T-helper 9 cell (primary cell): ENCODE data around the gene ZBTB7A.

Experiments
- DNase-seq: peaks from one replicate; pipeline ENCODE4 v3.0.0-alpha.2; 2020

The ZBTB7A gene

DNA sequence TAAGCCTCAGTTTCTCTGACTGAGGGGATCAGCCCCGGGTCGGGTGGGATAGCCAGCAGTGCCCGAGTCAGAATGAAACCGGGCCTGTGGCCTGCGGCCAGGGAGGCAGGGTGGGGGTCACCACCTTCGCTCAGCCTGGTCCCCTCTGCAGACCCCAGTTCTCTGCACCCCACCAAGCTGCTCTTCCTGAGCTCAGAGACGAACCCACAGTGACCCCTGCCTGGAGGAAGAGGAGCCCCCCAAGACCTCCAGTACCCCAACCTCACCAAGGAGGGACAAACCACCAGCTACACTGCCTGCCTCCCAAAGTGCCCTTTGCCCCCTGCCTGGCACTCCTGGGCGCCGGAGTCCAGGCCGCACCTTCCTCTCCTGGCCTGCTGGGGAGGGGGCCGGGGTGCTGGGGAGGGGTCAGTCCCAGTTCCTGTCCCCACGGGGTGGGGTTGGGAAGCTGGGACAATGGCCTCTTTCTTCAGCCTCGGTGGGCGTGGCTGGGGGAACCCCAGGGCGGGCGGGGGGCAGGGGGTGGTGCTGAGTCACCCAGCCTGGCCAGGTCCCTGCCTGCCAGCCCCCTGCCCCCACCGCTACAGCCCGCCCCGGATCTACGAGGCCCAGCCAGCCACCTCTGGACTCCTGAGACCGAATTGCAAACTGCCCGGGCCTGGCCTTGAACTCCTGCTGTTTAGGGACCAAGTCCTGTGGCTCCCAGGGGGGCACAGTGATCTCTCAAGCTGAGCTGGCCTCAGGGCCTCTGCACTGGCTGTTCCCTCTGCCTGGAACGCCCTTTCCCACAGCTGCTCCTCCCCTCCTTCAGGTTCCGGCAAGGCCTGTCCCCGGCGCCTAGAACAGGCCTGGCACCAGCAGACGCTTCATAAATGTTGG, 14.3 kb downstream of the ZBTB7A start:
- no peak for DNase-seq

DNA sequence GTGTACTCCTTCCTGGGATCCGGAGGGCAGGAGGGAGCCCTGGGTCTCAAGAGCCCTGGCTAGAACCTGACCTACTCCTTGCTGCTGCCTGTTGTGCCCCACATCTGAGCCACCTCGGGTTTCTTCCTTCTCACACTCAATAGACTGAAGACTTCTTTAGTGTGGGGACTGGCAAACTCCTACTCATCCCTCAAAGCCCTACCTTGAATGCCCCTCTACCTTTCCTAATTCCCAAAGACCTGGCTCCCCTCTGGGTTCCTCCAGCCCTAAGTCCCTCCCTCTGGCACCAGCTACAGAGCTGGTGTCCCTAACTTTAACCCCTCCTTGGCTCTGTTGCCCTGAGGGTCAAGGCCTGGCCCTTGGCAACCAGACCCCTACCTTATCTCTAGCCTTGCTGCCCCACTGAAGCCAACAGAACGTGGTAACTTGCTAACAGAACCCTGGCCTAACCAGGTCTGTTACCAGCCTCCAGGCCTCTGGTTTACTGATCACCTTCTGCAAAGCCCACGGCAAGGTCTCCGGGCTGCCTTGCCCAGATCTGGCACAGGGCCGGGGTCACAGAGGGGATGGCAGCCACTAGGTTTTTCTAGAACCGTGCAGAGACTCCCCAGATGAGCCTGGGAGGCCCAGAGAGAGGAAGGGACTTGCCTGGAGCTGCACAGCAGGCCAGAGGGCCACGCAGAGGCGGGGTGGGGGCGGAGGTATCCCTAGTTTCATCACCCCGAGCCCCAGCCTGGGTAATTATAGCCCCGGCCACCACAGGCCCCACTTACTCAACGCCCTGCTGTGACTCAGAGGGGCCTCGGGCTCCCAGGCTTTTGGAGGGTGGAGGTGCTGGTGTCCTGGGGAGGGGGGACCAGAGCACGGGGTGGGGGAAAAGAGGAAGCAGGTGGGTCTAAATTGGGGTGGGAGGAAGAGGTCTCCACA, 15.3 kb downstream of the ZBTB7A start:
- no peak for DNase-seq

DNA sequence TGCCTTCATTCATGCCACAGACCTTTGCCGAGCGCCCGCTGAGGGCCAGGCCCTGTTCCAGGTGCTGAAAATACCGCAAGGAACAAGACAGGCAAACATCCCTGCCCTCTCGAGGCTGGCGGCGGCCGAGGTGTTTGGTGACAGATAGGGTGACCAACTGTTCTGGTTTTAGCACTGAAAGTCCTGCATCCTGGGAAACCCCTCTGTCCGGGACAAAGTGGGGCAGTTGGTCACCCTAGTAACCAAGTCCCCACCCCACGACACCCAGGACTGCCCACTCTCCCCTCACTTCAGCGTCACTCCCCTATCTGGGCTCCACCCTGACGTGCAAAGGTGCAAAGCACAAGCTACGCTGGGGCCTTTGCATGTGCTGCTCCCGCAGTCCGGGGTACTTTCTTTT, 17.3 kb downstream of the ZBTB7A start:
- DNase-seq: no peak

DNA sequence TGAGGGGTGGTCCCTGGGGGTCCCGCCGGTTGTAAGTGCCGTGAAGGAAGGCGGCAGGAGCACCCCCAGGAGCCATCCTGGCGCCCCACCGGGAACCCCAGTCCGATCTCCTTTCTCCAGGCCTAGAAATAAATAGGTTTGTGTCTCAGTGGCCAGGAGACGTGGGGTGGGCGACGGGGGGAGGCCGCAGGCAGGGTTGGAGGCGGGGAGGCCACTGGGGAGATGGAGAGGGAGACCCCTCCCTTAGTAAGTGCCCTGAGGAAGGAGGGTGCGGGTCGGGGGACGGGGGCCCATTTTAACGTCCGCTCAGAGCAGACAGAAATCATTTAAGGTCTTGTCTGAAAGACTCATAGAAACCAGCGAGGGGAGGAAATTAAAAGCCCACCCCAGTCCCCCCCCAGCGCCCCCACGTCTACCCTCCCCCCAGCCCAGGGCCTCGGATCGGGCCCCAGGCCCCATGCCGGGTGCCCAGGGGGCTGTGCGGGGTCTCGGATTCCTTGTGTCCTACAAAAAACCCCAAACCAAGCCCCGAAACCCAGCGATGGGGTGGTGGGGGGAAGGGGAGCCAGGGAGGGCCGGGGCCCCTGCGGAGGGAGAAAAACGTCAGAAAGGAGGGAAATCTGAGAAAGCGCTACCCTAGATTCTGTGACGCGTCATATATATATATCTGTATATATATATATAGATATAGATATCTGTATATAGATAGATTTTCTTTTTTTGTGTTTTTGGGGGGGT, 19.6 kb downstream of the ZBTB7A start:
- DNase-seq: no peak

DNA sequence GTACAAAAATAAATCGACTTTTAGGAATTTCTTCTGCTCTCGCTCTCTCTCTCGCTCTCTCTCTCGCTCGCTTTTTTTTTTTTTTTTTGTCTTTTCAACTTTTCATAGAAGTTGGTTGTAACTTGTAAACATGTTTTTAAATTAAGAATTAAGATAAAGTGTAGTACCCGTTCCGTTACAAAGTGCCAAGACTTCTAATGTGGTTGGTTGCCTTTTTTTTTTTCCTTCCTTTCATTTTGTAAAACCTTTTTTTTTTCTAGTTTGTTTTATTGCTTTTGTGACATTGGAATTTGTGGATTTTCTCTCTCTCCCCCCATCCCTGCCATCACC, 20.4 kb downstream of the ZBTB7A start:
- DNase-seq: no peak

DNA sequence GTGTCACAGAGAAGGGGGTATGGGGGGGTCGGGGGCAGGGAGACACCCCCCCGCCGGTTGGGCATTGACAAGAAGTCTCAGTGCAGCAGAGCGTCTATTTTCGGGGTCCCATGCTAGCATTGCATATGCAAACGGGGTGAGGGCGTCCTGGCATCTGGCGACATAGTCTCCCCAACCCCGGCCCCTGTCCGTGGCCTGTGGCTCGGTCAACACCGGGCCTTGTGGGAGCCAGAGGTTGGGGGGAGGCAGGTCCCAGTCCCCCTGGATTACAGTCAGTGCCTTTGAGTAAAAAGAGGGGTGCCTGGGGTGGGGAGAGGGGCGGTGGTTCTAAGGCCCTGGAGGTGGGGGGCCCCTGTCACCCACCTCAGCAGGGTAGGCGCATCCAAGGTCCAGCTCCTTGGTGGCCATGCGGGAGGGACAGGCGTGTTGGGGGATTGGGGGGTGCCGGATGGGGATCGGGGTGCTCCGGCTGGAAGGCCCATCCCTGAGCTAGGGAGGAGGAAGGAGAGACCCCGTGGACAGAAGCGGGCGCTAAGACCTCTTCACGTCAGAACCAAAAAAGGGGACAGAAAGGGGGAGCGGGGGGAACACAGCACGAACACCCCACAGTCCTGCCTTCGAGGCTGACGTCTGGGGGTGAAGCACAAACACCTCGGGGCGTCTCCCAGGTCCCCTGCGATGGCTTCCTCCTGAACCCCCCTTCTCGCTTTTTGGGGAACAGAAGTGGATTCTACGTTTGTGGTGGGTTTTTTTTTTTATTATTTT, 20.9 kb downstream of the ZBTB7A start:
- no peak for DNase-seq

DNA sequence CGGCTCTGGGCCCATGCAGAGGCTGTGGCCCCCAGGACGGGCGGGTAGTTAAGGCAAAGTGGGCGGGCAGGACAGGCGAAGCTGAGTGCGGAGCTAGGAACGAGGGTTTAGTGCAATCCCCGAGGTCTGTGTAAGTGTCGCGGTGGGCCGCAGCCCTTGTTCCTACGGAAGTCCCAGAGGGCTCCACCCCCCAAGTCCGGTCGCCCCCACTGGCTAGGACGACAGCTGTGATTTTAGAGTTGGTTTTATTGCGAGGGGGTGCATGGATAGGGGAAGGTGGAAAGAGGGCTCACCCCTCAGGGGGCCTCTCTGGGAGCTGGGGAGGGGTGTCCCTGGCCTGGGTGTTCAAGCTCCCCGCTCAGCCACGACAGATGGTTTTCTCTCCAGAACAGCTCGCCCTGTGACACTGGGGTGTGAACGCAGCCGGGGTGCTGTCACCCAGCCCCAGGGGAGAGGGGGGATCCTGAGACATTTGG, 21.7 kb downstream of the ZBTB7A start:
- no peak for DNase-seq

DNA sequence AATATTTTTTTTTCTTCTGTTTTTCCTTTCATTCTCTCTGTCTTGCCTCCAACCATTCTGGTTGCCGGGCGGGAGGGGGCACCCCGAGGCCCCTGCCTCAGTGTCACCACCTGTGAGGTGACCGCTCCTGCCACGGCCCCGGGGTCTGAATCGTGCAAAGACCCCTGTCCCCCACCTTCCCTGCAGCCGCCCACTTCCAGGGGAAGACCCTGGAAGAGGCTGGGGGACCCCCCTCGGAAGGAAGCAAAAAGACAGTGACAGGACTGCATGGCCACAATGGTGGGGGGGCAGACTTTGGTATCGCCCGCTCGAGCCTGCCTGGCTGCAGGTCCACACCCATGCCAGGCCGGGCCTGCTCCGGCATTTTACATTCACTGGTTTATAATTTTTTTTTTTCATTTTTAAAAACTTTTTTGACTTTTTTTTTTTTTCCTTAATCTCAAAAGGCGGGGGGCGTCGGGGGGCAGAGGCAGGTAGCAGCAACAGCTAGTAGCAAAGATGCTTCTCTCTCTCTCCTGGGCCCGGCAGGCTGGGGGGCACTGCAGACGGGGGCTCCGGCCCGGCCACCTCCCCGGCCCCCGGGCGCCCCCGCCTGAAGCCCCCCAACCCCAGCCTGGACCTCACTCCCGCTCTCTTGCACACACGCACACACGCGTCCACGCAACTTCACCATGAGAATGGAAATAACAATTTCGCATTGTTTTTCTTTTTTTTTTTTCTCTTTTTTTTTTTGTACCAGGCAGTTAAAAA, 22.6 kb downstream of the ZBTB7A start:
- DNase-seq: no peak

DNA sequence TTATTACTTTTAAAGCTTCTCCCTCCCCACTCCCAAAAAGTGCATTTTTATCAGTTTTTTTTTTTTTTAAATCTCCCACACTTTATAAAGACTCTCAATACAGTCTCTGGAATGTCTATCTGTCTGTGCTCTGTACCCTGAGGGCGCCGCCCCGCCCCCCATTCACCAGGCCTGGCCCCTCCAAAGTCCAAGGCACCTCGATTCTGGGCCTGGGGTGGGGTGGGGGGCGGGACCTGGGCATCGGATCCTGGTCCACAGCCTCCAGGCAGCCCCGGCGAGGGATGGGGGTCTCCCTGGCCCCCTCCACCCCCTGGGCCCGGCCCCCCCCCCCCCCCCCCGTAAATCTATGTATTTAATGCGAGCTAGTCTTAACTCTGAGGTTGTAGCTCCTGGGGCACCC, 23.3 kb downstream of the ZBTB7A start:
- DNase-seq: no peak

DNA sequence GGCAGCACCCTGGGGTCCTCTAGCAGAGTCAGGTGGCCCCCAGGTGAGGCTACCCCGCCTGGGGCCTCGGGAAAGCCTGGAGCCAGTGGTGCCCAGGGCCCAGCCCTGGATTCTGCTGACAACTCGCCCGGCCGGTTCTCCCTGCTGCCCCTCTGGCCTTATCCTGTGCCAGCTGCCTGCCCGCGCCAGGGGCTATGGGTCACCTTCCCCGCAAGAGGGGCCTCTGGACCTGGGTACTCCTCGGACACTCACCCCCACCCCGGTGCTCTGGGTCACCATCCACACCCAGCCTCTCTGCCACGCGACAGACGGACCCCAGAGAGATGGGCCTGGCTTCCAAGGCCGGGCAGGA, 24.0 kb downstream of the ZBTB7A start:
- DNase-seq: no peak

DNA sequence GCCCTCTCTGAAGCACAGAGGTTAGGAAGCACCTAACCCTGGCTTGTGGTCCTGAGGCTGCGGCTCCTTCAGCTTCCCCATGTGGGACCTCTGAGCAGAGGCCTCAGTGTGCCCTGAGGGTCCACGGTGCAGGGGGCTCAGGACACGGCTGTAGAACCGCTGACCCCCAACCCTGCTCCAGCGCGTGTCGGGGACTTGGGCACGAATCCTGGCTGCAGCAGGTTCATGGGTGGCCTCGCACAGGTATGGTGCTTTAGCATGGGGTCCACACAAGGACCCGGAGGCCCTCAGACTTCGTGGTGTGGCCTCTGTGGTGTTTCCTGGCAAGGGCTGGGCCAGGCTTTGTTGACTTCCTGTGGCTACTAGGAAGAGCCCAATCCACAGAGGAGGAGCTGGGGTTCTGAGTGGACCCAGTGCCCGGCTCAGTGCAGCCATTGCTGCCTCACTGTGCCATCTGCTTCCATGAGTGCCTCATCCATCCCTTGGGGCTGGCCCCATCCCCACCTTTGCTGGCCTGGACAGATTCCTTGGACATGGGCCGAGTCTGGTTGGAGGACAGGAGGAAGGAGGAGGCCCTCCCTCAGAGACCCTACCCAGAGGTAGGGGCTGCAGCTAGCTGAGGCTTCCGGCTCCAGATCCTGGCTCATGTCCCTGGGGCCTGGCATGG, 24.5 kb downstream of the ZBTB7A start:
- DNase-seq: no peak

DNA sequence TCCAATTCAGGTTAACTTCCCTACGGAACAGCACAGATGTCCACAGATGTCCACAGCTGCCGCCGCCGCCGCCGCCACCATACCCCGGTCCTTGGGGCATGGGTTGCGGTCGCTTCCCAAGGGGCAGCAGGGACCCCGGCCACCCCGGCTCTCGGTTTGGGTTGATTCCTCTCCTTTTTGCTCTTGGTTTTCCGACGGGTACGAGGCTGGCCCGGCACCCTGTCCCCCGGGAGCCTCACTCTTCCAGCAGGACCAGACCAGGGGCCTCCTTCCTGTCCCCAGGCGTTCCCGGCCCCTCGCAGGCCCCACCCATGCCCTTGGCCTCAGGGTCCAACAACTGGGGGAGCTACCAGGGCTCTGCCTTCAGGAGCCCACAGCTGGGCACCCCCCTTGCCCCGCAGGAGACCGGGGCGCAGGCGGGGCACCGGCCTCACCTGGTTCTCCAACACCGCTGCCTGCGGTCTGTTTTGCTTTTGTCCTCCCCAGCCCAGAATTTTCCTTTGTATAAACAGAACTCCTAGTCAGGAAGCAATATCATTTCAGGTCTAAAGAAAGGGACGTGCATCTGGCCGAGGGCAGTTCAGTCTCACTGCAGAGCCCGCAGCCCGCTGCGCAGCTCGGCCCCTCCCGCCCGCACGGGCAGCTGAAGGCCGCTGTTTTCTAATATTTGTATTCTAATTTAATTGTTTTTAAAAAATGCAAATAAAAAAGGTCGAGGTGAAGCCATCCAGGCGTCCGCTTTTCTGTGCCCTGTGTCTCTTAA, 27.9 kb downstream of the ZBTB7A start:
- no peak for DNase-seq

DNA sequence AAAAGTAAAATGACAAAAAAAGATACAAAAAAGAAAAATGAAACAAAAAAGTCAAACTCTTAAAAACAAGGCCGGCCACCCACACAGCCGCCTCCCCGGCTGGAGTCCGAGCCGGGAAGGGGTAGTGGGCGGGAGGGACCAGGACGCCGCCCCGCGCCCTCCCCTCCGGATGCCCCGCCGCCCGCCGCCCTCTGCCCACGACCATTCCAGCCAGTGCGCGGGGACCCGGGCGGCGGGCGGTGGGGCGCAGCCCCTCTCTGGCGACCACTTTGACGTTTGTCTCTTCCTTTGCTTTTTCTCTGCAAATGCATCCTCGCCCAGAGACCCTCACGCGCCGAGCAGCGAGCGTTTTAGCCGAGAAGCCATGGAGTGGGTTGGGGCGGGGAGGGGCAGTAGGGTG, 28.6 kb downstream of the ZBTB7A start:
- no peak for DNase-seq

DNA sequence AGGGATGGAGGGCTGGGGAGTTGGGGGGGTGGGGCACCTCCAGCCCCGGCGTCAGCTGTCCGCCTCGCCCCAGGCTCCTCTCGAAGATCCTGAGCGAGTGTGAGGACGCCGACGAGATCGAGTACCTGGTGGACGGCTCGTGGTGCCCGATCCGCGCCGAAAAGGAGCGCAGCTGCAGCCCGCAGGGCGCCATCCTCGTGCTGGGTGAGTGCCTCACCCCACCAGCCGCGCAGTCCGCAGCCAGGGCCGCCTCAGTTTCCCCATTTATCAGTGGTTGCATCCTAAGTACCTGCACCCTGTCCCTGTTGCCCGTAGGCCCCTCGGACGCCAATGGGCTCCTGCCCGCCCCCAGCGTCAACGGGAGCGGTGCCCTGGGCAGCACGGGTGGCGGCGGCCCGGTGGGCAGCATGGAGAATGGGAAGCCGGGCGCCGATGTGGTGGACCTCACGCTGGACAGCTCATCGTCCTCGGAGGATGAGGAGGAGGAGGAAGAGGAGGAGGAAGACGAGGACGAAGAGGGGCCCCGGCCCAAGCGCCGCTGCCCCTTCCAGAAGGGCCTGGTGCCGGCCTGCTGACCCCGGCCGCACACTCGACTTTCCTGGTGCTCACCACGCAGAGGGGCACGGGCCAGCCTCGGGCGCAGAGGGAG, 29.3 kb downstream of the ZBTB7A start:
- no peak for DNase-seq

DNA sequence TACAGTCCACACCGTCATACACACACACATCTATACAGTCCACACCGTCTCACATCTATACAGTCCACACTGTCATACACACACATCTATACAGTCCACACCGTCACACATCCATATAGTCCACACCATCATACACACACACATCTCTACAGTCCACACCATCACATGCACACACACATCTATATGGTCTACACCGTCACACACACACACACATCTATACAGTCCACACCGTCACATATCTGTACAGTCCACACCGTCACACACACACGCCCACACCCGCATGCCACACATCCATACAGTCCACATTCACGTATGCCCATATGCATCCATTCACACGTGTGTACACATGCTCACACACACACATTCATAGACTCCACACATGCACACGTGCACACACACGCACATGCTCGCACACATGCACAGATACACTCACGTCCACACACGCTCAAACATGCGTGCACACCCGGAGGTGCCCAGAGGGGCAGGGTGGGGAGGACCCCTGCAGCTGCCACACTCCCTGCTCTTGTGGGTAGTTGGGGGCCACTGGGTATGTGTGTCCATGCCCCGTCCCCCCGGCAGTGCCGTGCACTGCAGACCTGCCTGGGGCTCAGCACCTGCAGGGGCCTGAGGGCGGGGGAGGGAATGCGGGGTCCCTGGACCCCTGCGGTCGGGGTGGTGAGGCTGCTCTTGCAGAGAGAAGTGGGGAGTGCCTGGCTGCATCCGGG, 30.0 kb downstream of the ZBTB7A start:
- no peak for DNase-seq

DNA sequence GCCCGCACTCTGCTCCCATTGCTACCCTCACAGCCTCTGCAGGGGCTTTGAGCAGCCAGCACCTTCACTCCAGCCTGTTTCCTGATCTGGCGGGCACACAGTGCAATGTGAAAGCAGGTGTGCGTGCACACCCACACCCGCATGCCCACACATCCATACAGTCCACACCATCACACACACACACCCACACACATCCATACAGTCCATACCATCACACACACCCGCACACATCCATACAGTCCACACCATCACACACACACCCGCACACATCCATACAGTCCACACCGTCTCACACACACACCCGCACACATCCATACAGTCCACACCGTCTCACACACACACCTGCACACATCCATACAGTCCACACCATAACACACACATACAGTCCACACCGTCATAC, 31.1 kb downstream of the ZBTB7A start:
- no peak for DNase-seq

DNA sequence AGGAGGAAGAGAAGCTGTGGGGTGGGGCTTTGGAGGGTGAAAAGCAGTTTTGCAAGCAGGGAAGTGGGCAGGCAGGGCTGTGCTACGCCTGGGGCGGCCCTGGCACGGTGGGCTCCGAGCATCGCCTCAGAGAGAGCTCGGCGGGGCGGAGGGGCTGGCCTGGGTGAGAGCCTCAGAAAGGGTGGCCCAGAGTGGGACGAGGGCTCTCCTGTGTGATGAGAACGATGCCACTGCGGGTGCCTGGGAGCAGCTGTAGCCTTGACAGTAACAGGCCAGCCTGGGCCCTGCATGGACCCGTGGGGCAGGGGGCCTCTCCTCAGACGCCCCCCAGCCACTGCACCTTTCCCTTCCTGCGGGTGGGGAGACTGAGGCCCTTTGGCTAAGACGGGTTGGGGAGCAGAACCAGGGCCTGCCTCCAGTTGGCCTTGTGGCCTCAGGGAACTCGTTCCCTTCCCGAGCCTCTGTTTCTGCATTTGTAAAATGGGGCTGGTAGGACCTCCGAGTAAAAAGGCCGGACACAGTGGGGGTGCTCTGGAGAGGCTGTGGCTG, 31.6 kb downstream of the ZBTB7A start:
- DNase-seq: no peak
